Fibroblast of skin of scalp (primary cell): ENCODE measurements around the gene SUN2. TPM values are rescaled to one million over a fixed set of nuclear protein-coding genes. Genes with fewer than 3 reads are reported as not detected.
"Not testable (repeated sequence)": the region's sequence is repeated elsewhere in the genome, so short reads cannot be mapped to it uniquely, and the experiment has no call there.

Source experiments
- DNase-seq: peaks from one replicate; pipeline ENCODE4 v3.0.0-alpha.2; 2013
- polyA plus RNA-seq, 2 experiments: library from polyadenylated mRNA; unstranded; fragments of 120-200 nt; gene quantifications; one replicate each; pipeline ENCODE4 v1.2.1, GENCODE V29; 2013; ENCODE audit not compliant: insufficient read length in 2 of 2

SUN2 gene, protein sequence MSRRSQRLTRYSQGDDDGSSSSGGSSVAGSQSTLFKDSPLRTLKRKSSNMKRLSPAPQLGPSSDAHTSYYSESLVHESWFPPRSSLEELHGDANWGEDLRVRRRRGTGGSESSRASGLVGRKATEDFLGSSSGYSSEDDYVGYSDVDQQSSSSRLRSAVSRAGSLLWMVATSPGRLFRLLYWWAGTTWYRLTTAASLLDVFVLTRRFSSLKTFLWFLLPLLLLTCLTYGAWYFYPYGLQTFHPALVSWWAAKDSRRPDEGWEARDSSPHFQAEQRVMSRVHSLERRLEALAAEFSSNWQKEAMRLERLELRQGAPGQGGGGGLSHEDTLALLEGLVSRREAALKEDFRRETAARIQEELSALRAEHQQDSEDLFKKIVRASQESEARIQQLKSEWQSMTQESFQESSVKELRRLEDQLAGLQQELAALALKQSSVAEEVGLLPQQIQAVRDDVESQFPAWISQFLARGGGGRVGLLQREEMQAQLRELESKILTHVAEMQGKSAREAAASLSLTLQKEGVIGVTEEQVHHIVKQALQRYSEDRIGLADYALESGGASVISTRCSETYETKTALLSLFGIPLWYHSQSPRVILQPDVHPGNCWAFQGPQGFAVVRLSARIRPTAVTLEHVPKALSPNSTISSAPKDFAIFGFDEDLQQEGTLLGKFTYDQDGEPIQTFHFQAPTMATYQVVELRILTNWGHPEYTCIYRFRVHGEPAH
- 98.2 TPM for polyA plus RNA-seq (2013, experiment 1 of 2; ENCODE audit: insufficient read length)
- 97.1 TPM for polyA plus RNA-seq (2013, experiment 2 of 2; ENCODE audit: insufficient read length)

- DNase-seq: peak; percentile 82
Observed at GRCh38 chr22:38755911-38756532, at the start of gene SUN2. Gene SUN2 (minus strand): TSS chr22:38755998. CDS start chr22:38752628, 3,370 bp downstream.

DNA sequence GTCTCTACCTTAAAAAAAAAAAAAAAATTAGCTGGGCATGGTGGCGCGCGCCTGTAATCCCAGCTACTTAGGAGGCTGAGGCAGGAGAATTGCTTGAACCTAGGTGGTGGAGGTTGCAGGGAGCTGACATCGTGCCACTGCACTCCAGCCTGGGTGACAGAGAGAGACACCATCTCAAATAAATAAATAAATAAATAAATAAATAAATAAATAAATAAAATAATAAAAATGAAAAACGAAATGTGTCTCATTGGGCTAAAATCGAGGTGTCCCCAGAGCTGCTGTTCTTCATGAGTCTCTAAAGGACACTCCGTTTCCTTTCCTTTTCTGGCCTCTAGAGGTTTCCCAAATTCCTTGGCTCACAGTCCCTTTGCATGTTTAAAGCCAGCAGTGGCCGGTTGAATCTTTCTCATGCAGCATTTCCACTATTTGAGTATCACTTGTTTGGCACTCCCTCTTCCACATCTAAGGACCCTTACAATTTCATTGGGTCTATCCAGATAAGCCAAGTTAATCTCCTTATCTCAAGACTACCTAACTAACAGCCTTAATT lies 49.3 kb upstream of the SUN2 start:
- DNase-seq: not testable (repeated sequence)

DNA sequence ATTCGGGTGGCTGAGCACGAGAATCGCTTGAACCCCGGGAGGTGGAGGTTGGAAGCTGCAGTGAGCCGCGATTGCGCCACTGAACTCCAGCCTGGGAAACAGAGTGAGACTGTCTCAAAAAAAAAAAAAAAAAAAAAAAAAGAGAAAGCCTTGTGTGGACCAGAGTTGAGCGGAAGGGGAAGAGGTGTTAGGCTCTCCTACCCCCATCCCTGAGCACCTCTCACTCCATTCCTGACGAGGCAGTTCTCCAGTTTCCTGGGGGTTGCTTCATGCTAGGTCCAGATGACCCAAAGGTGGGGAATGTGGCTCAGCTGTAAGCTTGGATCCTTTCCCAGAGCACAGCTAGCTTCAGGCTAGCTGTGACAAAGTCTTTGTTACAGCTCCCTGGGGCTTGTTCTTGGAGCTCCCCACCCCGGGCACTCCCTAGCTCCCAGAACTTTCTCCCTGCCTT lies 46.9 kb upstream of the SUN2 start:
- DNase-seq: peak; percentile 95

DNA sequence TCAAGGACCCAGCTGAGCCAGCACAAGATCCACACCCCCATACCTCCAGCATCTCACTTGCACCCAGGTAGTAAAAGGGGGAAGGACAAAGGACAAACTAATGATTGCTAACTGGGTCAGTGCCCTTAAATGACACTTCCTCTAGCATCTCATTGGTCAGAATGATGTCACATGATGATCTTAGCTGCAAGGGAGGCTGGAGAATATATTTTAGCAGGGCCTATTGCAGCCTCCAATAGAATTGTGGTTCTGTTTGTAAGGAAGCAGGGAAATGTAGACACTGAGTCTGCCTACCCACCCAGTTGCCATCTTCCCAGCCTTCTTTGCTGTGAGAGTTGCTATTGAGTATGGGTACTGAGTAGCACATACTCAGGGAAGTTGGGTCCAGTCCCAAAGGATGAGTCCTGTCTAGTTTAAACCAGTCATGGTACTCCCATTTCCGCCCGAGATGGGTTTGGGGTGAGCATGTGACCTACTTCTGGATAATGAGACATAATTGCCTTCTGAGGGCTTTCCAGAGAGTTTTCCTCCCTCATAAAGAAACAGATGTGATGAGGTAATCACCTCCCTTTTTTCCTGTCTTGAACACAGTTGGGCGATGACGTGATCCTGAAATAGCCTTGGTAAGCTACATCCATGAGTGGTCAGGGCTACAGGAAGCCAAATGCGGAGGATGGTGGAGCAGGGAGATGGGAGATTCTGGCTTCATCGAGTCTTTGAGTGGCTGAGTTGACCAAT lies 43.6 kb upstream of the SUN2 start:
- DNase-seq: peak; percentile 13

GRCh38 chr22:38798496-38798895 lies 42.7 kb upstream of the SUN2 start:
- no peak for DNase-seq

- no peak for DNase-seq
Observed at GRCh38 chr22:38796262-38796957, 40.6 kb upstream of the SUN2 start.

- no peak for DNase-seq
Observed at GRCh38 chr22:38795569-38795968, 39.8 kb upstream of the SUN2 start.

DNA sequence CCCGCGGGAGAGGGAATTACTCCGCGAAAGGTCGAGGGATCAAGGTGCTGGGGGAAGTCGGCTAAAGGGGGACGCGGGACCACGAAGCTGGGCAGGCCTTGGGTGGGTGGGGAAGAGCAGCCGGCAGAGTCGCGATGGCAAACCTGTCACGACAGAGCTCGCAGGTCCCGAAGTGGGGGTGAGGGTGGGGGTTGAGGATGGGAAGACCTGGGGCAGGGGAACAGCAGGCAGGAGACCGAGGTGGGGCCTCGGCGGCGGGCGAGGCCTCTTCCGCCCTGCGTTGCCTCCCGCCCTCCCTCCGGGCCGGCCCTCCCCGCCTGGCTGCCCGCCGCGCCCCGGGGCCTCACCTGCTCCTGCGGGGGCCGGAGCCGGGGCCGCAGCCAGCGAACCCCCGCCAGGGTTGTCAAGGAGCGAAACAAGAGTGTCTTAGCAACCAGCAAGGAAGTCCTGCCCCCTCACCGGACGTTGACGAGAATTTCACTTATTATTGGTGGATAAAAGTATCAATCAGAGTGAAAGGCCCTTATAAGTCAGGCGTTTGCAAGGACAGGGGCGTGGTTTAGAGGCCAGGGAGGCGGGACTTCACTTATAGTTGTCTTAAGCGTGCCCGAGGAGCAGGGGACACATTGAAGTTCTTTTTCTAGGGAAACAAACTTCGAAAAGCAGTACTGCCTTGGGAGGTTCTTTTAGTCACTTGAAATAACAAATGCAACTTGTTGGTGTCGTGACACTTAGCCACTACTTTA lies 38.1 kb upstream of the SUN2 start, which contains the start of gene DNAL4:
DNAL4 (minus strand) TSS at position 423 of the 746 bp plus-strand sequence. CDS start 11,412 bp downstream, outside the sequence.
- DNase-seq: peak; percentile 98

DNA sequence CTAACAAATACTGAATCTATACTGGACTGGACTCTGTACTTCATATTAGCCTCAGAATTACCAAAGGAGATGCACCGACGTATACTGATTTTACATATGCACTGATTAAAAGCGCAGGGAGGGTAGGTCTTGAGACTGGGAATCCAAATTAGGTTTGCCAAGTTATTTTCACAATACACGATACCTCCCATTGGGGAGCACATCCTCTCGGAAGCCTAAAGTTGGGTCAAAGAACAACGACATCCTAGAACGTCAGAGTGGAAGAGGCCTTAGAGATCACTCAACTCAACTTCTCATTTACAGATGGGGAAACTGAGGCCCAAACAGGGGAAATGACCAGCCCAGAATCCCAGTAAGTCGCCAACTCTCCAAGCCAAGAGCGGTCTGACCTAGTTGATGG lies 37.5 kb upstream of the SUN2 start:
- no peak for DNase-seq

DNA sequence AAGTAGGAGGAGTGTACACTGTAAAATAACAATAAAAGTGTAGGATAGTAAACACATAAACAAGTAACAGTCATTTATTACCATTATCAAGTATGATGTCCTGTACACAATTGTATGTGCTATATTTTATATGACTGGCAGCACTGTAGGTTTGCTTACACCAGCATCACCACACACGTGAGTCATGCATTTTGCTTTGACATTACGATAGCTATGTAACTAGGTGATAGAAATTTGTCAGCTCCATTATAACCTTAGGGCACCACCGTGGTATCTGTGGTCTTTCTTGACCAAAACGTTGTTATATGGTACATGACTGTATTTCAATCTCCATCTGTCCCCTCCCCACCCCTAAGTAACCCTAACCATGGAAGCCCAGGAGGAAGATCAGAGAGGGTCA lies 37.0 kb upstream of the SUN2 start:
- DNase-seq: no peak

DNA sequence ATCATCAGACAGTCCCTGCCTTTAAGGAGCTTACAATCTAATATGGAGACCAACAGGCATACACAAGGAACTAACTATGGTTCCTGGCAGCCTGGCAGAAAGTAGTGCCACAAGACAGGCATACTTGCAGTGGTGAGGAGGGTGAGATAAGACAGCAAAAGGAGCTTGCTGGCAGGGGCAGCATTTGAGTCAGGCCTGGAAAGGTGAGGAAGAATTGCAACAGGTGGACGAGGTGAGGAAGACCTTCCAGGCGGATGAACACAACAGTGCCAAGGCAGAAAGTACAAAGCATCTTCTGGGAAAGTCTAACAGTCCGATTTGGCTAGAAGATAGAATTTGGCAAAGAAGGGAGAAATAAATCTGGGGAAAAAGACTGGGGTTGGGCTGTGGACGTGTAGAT lies 33.8 kb upstream of the SUN2 start:
- DNase-seq: no peak

- DNase-seq: no peak
Observed at GRCh38 chr22:38788846-38789245, 33.0 kb upstream of the SUN2 start.

DNA sequence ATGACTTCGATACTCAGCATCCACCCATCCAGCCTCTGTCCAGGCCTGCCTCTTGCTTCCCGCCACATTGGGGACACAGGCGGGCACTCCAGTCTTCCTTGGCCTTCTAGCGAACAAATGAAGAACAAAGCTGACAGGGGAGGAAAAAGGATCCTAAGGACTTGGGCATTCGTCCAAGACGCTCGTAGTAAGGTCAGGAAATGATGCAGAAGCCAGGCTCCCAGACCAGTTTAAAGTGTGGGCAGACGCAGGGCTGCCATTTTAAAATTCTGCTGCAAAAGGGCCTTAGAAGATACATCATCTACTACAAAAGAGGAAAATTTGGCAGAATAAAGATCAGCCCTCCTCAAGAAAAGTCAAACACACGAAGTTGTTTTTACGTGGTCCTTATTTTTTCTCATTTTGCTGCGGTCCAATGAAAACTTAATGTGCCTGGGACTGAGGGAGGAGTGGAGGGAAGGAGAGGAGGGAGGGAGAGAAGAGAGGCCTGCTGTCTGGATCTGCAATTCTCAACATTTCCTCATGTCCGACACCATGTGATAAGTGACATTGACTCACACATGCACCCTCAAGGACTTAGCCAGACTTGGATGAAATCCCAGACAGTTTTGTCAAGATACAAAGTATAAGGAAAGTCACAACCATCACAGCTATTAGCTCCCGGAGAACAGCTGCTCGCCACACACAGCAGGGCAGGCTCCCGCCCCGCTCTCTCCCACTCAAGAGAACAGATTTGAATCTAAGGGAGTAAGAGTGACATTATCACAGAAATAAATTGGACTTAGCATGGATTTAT lies 32.4 kb upstream of the SUN2 start:
- DNase-seq: peak; percentile 88

GRCh38 chr22:38786631-38787030 lies 30.8 kb upstream of the SUN2 start:
- DNase-seq: no peak

GRCh38 chr22:38784856-38785255 lies 29.1 kb upstream of the SUN2 start:
- DNase-seq: no peak

DNA sequence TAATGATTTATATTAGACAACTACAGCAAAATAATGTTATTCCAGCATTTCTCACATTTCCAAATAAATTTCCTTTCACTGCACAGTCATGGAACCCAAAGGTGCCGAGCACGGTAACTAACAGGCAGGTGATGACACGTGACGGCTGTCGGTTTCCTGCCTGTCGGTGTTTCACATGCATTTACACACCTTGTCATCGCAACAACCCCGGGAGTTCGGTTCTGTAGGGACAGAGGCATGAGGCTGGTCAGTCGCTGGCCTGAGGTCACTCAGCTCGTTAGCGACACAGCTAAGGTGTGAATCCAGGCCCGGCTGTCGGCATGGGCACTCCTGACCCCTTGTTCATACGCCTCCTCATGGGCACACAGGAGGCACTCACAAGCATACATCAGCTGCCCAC lies 28.2 kb upstream of the SUN2 start:
- DNase-seq: no peak

GRCh38 chr22:38783095-38783615 lies 27.4 kb upstream of the SUN2 start:
- no peak for DNase-seq

GRCh38 chr22:38782402-38783094 lies 26.8 kb upstream of the SUN2 start:
- DNase-seq: peak; percentile 45

GRCh38 chr22:38781033-38781432 lies 25.2 kb upstream of the SUN2 start:
- DNase-seq: no peak
